ENCODE measurements around the gene NEU2. TPM values are rescaled to one million over a fixed set of nuclear protein-coding genes. Genes with fewer than 3 reads are reported as not detected.

The NEU2 gene
- total RNA-seq, 1 donor from 2014 or later, result not detected

DNA sequence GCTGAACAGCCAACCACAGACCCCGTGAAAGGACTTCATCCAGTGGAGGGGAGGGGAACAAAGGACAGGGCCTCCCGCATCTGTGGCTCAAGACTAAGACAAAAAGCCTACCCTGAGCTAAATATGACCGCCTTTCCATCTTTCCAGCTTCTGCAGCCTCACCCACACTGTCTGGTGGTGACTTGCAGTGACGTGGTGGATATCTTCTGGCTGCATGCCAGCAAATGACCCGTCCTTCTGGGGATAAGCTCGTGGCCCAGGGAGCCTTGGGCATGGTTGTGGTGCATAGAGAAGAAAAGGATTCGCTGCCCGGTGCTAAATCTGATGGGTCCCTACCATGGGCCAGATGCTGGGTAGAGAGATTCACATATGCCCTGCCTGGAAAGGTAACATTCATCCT, 10.7 kb upstream of the NEU2 start:
- H3K4me3 Mint-ChIP-seq (ENCODE audit: unreplicated experiment), result no peak overlapping the region
- no peak for DNase-seq (ENCODE audit: extremely low spot score, unreplicated experiment)
- TF ChIP-seq, protein P1, sequence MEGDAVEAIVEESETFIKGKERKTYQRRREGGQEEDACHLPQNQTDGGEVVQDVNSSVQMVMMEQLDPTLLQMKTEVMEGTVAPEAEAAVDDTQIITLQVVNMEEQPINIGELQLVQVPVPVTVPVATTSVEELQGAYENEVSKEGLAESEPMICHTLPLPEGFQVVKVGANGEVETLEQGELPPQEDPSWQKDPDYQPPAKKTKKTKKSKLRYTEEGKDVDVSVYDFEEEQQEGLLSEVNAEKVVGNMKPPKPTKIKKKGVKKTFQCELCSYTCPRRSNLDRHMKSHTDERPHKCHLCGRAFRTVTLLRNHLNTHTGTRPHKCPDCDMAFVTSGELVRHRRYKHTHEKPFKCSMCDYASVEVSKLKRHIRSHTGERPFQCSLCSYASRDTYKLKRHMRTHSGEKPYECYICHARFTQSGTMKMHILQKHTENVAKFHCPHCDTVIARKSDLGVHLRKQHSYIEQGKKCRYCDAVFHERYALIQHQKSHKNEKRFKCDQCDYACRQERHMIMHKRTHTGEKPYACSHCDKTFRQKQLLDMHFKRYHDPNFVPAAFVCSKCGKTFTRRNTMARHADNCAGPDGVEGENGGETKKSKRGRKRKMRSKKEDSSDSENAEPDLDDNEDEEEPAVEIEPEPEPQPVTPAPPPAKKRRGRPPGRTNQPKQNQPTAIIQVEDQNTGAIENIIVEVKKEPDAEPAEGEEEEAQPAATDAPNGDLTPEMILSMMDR (IDR thresholded peaks at IDR 0.05), result no peak
- H3K4me1 Mint-ChIP-seq (ENCODE audit: unreplicated experiment), result peaks cover 8% of the 10 kb centered on the region
- H3K36me3 Mint-ChIP-seq (ENCODE audit: unreplicated experiment), result peaks cover 4% of the 10 kb centered on the region
- no peak overlapping the region for H3K27ac Mint-ChIP-seq (ENCODE audit: unreplicated experiment)
- H3K9me3 Mint-ChIP-seq (ENCODE audit: unreplicated experiment), result peaks cover 5% of the 10 kb centered on the region
- peaks cover 3% of the 10 kb centered on the region for H3K27me3 Mint-ChIP-seq (ENCODE audit: unreplicated experiment)

DNA sequence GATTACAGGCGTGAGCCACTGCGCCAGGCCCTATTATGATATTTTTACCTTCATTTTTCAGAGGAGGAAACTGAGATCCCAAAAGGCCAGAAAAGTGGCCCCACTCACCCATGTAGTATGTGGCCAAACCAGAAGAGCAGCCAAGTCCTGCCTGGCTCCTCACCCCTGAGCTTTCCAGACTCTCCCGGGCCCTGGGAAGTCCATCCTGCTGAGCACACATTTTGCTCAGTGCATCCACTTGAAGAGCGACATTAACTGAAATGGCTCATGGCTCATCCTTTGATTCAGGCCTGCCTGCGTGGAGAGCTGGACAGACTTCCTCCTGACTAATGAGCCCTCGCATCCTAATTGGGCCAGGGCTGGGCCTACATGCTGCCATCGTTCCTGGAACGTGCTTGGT, 9.9 kb upstream of the NEU2 start:
- TF ChIP-seq, protein P1 (IDR thresholded peaks at IDR 0.05), result no peak
- peaks cover 1% of the 10 kb centered on the region for H3K9me3 Mint-ChIP-seq (ENCODE audit: unreplicated experiment)
- H3K27me3 Mint-ChIP-seq (ENCODE audit: unreplicated experiment), result peaks cover under 1% of the 10 kb centered on the region
- no peak overlapping the region for H3K4me3 Mint-ChIP-seq (ENCODE audit: unreplicated experiment)
- H3K36me3 Mint-ChIP-seq (ENCODE audit: unreplicated experiment), result peaks cover under 1% of the 10 kb centered on the region
- H3K4me1 Mint-ChIP-seq (ENCODE audit: unreplicated experiment), result peaks cover 9% of the 10 kb centered on the region
- H3K27ac Mint-ChIP-seq (ENCODE audit: unreplicated experiment), result no peak overlapping the region
- DNase-seq (ENCODE audit: extremely low spot score, unreplicated experiment), result no peak

DNA sequence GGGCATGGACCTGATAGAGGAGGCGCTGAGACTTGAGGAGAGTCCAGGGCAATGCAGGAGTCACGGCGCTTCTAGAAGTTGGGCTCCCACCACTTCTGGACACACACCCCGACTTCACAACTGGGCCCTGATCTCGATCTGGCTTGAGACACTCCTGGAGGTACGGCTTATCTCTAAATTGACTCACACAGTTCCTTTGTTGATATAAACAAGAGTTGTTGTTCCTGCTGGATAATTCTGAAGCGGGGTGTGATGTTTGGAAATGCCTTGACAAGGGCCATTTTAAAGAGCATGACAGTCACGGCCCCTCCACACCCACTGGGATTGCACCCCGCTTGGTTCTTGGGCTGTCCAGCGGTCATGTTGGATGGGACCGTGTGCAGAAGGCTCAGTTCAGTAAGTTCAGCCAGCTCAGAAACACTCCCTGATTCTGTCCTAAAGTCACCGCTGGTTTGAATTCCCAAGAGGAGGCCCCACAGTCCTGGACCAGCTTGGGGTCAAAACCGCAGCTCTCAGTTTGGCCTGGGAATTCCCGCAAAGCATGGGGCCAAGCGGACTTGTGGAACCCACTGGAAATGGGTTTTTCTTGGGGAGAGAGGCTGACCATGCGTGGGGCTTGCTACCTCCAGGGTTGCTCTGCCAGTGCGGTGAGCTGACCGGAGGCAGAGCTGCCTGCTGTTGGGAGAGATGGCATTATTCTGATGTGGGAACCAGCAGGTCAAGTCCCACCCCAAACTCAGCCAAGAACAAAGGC, 9.3 kb upstream of the NEU2 start:
- no peak for DNase-seq (ENCODE audit: extremely low spot score, unreplicated experiment)
- no peak overlapping the region for H3K27ac Mint-ChIP-seq (ENCODE audit: unreplicated experiment)
- no peaks in the 10 kb centered on the region for H3K27me3 Mint-ChIP-seq (ENCODE audit: unreplicated experiment)
- TF ChIP-seq, protein P1 (IDR thresholded peaks at IDR 0.05), result no peak
- H3K9me3 Mint-ChIP-seq (ENCODE audit: unreplicated experiment), result no peaks in the 10 kb centered on the region
- peaks cover 9% of the 10 kb centered on the region for H3K4me1 Mint-ChIP-seq (ENCODE audit: unreplicated experiment)
- no peak overlapping the region for H3K4me3 Mint-ChIP-seq (ENCODE audit: unreplicated experiment)
- H3K36me3 Mint-ChIP-seq (ENCODE audit: unreplicated experiment), result no peaks in the 10 kb centered on the region

DNA sequence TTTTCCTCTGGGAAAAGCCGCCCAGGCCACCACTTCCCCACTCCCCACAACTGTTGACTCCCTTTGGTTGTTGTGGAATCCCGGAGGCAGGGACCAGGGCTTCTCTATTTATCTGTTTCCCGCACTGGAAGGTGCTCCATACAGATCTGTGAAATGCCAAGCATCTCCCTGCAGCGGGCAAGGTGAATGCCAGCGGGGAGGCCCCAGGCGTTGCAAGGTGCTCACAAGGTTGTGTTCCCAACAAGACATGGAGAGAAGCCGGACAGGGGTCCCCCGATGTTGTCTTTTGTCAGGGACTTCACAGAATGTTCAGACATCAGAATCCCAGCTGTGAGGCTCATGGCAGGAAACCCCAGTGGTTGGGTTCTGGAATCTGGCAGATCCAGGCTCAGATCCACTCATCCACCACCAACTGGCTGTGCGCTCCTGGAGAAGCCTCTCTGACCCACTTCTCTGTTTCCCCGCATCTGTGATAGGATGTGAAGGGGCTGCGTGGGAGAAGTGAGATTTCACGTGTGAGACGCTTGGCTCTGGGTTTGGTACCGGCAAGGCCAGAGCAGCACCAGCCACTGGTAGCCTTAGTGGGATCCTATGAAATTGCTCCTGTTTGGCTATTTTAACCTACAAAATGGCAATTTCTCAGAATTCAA, 8.6 kb upstream of the NEU2 start:
- Mint-ChIP-seq H3K27me3 (ENCODE audit: unreplicated experiment) (no peaks in the 10 kb centered on the region), H3K4me1 (ENCODE audit: unreplicated experiment) (peaks cover 9% of the 10 kb centered on the region), H3K9me3 (ENCODE audit: unreplicated experiment) (no peaks in the 10 kb centered on the region), H3K36me3 (ENCODE audit: unreplicated experiment) (no peaks in the 10 kb centered on the region), H3K4me3 (ENCODE audit: unreplicated experiment) (no peak overlapping the region), H3K27ac (ENCODE audit: unreplicated experiment) (no peak overlapping the region)
- TF ChIP-seq, protein P1 (IDR thresholded peaks at IDR 0.05), result no peak
- no peak for DNase-seq (ENCODE audit: extremely low spot score, unreplicated experiment)

DNA sequence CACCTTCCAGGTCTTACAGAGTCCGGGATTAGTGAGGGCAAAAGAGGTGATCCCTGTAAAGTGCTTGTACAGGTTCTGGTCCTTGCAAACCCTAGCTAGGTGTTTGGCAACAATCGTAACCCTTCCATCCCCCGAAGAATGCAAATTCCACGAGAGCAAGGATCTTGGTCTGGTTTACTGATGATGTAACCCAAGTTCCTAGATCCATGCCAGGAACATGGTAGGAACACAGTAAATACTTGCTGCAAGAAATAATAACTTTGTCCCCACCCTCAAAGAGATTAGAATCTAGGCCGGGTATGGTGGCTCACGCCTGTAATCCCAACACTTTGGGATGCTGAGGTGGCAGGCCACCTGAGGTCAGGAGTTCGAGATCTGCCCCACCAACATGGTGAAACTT, 6.8 kb upstream of the NEU2 start:
- H3K4me1 Mint-ChIP-seq (ENCODE audit: unreplicated experiment), result peaks cover 9% of the 10 kb centered on the region
- H3K27me3 Mint-ChIP-seq (ENCODE audit: unreplicated experiment), result no peaks in the 10 kb centered on the region
- DNase-seq (ENCODE audit: extremely low spot score, unreplicated experiment), result no peak
- TF ChIP-seq, protein P1 (IDR thresholded peaks at IDR 0.05), result no peak
- no peaks in the 10 kb centered on the region for H3K36me3 Mint-ChIP-seq (ENCODE audit: unreplicated experiment)
- H3K4me3 Mint-ChIP-seq (ENCODE audit: unreplicated experiment), result no peak overlapping the region
- no peaks in the 10 kb centered on the region for H3K9me3 Mint-ChIP-seq (ENCODE audit: unreplicated experiment)
- H3K27ac Mint-ChIP-seq (ENCODE audit: unreplicated experiment), result no peak overlapping the region

Measured in osteocyte (in vitro differentiated cells).